Stimulated activated naive CD8-positive, alpha-beta T cell treated with anti-CD3 and anti-CD28 coated beads, Interleukin-15, Interleukin-2, amounts not matched to agents 100 U/mL and 50 U/mL, for 24 hours (primary cell): ENCODE results near the gene ARFIP1.
"Not testable (repeated sequence)": the region's sequence is repeated elsewhere in the genome, so short reads cannot be mapped to it uniquely, and the experiment has no call there.

Source experiments
- ATAC-seq: fragments of 150-1000 bp; cut with Tn5 transposase; one replicate; pipeline ENCODE4 v1.10.0; 2021
- DNase-seq: peaks from one replicate; pipeline ENCODE4 v3.0.0; 2021

The ARFIP1 gene

GRCh38 chr4:152843481-152844090 is 63.8 kb downstream of the ARFIP1 start:
- no peak for ATAC-seq
- DNase-seq: no peak

GRCh38 chr4:152847376-152847775 is 67.6 kb downstream of the ARFIP1 start:
- DNase-seq: no peak
- no peak for ATAC-seq

GRCh38 chr4:152848508-152848907 is 68.8 kb downstream of the ARFIP1 start:
- ATAC-seq (no peak), DNase-seq (no peak)

- no peak for DNase-seq
Observed at GRCh38 chr4:152849350-152849749, 69.6 kb downstream of the ARFIP1 start.

GRCh38 chr4:152850377-152850776 is 70.6 kb downstream of the ARFIP1 start:
- ATAC-seq (peak; percentile 55), DNase-seq (peak; percentile 33)

More at GRCh38 chr4:152849350-152849749, 69.6 kb downstream of the ARFIP1 start:
- no peak for ATAC-seq

GRCh38 chr4:152851226-152851625 is 71.5 kb downstream of the ARFIP1 start:
- no peak for DNase-seq
- ATAC-seq: no peak

GRCh38 chr4:152853293-152853692 is 73.5 kb downstream of the ARFIP1 start:
- no peak for DNase-seq
- ATAC-seq: no peak

GRCh38 chr4:152854016-152854415 is 74.3 kb downstream of the ARFIP1 start:
- DNase-seq, ATAC-seq: not testable (repeated sequence)

- ATAC-seq (no peak), DNase-seq (no peak)
Observed at GRCh38 chr4:152856960-152857359, 77.2 kb downstream of the ARFIP1 start.

GRCh38 chr4:152858934-152859333 is 79.2 kb downstream of the ARFIP1 start:
- no peak for DNase-seq
- ATAC-seq: no peak

- ATAC-seq (no peak), DNase-seq (no peak)
Observed at GRCh38 chr4:152860046-152860445, 80.3 kb downstream of the ARFIP1 start.

- no peak for ATAC-seq
- DNase-seq: no peak
Observed at GRCh38 chr4:152862608-152863007, 82.9 kb downstream of the ARFIP1 start.

- ATAC-seq: no peak
- DNase-seq: no peak
Observed at GRCh38 chr4:152864361-152864760, 84.6 kb downstream of the ARFIP1 start.

GRCh38 chr4:152866432-152866993 is 86.8 kb downstream of the ARFIP1 start:
- ATAC-seq, DNase-seq: not testable (repeated sequence)

- no peak for DNase-seq
- no peak for ATAC-seq
Observed at GRCh38 chr4:152870606-152871005, 90.9 kb downstream of the ARFIP1 start.

- ATAC-seq (no peak), DNase-seq (no peak)
Observed at GRCh38 chr4:152875261-152875660, 95.5 kb downstream of the ARFIP1 start.

GRCh38 chr4:152877868-152878267 is 98.1 kb downstream of the ARFIP1 start:
- ATAC-seq (no peak), DNase-seq (no peak)

- DNase-seq (no peak), ATAC-seq (no peak)
Observed at GRCh38 chr4:152880263-152880662, 100.5 kb downstream of the ARFIP1 start.

- ATAC-seq (no peak), DNase-seq (no peak)
Observed at GRCh38 chr4:152881974-152882373, 102.2 kb downstream of the ARFIP1 start.

- no peak for ATAC-seq
- DNase-seq: no peak
Observed at GRCh38 chr4:152885185-152885584, 105.4 kb downstream of the ARFIP1 start.

- ATAC-seq: no peak
- no peak for DNase-seq
Observed at GRCh38 chr4:152886201-152886600, 106.4 kb downstream of the ARFIP1 start.

GRCh38 chr4:152887981-152888380 is 108.2 kb downstream of the ARFIP1 start:
- ATAC-seq (no peak), DNase-seq (no peak)

- DNase-seq (no peak), ATAC-seq (no peak)
Observed at GRCh38 chr4:152892974-152893373, 113.2 kb downstream of the ARFIP1 start.

- DNase-seq (no peak), ATAC-seq (no peak)
Observed at GRCh38 chr4:152894673-152895072, 114.9 kb downstream of the ARFIP1 start.
